ENCODE measurements around the gene QSOX2.
"Not testable (repeated sequence)": the region's sequence is repeated elsewhere in the genome, so short reads cannot be mapped to it uniquely, and the experiment has no call there.

The QSOX2 gene

GRCh38 chr9:136240941-136241340 lies 4.7 kb downstream of the QSOX2 start:
- H3K4me3 ChIP-seq (ENCODE audit: low read length), result no peak overlapping the region
- no peaks in the 10 kb centered on the region for H3K27me3 ChIP-seq (ENCODE audit: control insufficient read depth, insufficient read depth, low read length)
- no CpG with 5 or more reads among the region's 20 CpGs for whole genome bisulfite sequencing (ENCODE audit: insufficient coverage, insufficient read length)
- H3K4me1 ChIP-seq (ENCODE audit: control insufficient read depth, insufficient read depth, low read length), result peaks cover 2% of the 10 kb centered on the region
- peaks cover 6% of the 10 kb centered on the region; the same call in 1 of the 2 replicates for H3K36me3 ChIP-seq (ENCODE audit: control insufficient read depth, insufficient read depth, low read length)
- no peak overlapping the region for H3K27ac ChIP-seq (ENCODE audit: low read length)
- H3K9me3 ChIP-seq (ENCODE audit: control insufficient read depth, insufficient read depth, low read length), result no peaks in the 10 kb centered on the region
- no peak for DNase-seq (ENCODE audit: low read depth, low spot score)

DNA sequence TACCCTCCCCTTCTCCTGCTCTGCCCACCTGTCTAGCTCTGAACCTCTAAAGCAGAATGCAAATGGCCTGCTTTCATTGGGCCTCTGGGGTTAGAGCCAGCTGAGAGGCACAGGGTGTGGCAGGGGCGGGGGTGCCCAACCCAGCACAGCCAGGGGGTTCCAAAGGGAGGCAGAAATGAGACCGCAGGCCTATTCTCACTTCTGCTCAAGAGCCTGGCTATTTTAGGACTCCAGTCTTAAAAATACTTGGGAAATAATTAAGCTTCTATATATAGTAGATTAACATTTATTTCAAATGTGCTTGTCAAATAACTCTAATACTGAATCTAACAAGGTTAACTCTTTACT lies 5.7 kb downstream of the QSOX2 start:
- Histone ChIP-seq H3K4me1 (ENCODE audit: control insufficient read depth, insufficient read depth, low read length) (peaks cover 2% of the 10 kb centered on the region), H3K4me3 (ENCODE audit: low read length) (no peak overlapping the region), H3K27me3 (ENCODE audit: control insufficient read depth, insufficient read depth, low read length) (no peaks in the 10 kb centered on the region), H3K9me3 (ENCODE audit: control insufficient read depth, insufficient read depth, low read length) (no peaks in the 10 kb centered on the region), H3K36me3 (ENCODE audit: control insufficient read depth, insufficient read depth, low read length) (peaks cover 6% of the 10 kb centered on the region; the same call in 1 of the 2 replicates), H3K27ac (ENCODE audit: low read length) (no peak overlapping the region)
- no CpG with 5 or more reads among the region's 2 CpGs for WGBS (ENCODE audit: insufficient coverage, insufficient read length)
- no peak for DNase-seq (ENCODE audit: low read depth, low spot score)

DNA sequence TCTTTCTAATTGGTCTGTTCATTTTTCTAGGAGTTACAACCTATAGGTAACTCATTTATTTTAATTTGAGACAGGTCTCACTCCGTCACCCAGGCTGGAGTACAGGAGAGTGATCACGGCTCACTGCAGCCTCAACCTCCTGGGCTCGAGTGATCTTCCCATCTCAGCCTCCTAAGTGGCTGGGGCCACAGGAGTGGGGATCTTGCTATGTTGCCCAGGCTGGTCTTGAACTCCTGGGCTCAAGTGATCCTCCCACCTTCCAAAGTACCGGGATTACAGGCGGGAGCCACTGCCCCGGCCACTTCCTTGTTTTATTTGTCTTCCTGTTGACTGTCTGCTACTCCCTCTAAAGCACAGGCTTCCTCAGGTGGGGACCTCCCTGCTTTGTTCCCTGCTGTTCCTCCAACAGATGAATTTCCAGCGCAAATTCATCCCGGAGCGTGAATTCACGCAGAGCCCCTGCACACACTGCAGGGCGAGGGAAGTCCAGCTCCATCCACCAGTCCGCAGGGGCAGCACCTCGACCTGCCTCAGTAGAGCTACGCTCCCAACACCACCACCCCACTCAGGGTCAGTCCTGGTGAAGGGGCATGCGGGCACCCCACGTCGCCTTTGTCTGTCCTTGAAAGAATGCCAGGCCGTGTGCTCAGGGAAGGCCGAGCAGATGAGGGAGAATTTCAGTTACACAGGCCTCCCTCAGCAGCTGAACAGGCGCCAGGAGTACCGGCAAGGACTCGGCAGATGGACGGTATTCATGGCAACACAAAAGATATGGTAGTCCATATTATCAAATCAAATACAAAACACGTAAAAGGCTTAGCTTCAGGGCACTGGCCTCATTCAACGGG lies 6.3 kb downstream of the QSOX2 start:
- no CpG with 5 or more reads among the region's 25 CpGs for WGBS (ENCODE audit: insufficient coverage, insufficient read length)
- Histone ChIP-seq H3K4me1 (ENCODE audit: control insufficient read depth, insufficient read depth, low read length) (peaks cover 2% of the 10 kb centered on the region), H3K27ac (ENCODE audit: low read length) (no peak overlapping the region), H3K4me3 (ENCODE audit: low read length) (no peak overlapping the region), H3K36me3 (ENCODE audit: control insufficient read depth, insufficient read depth, low read length) (peaks cover 6% of the 10 kb centered on the region; the same call in 1 of the 2 replicates), H3K9me3 (ENCODE audit: control insufficient read depth, insufficient read depth, low read length) (no peaks in the 10 kb centered on the region), H3K27me3 (ENCODE audit: control insufficient read depth, insufficient read depth, low read length) (no peaks in the 10 kb centered on the region)
- DNase-seq (ENCODE audit: low read depth, low spot score), result no peak

DNA sequence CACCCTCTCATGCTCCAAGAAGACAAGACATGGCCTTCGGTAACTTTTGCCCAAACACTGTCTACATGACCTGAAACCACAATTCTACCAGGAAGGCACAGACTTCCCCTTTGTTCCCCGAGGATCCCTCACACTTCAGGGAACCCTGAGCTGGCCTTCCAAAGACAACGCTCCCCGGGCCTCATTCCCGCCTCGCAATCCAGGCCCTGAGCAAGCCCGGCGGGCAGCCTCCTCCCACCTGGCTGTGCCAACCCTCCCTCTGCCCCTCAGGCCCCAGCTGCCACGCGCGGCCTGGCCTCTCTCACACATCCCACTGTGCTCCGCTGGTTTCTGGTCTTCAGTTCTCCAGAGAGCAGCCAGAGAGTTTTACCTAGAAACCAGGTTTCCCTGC lies 7.3 kb downstream of the QSOX2 start:
- H3K36me3 ChIP-seq (ENCODE audit: control insufficient read depth, insufficient read depth, low read length), result peaks cover 6% of the 10 kb centered on the region; the same call in 1 of the 2 replicates
- H3K4me1 ChIP-seq (ENCODE audit: control insufficient read depth, insufficient read depth, low read length), result no peaks in the 10 kb centered on the region; the same call in 1 of the 2 replicates
- H3K9me3 ChIP-seq (ENCODE audit: control insufficient read depth, insufficient read depth, low read length), result no peaks in the 10 kb centered on the region
- WGBS (ENCODE audit: insufficient coverage, insufficient read length), result no CpG with 5 or more reads among the region's 12 CpGs
- no peak overlapping the region for H3K4me3 ChIP-seq (ENCODE audit: low read length)
- no peak overlapping the region for H3K27ac ChIP-seq (ENCODE audit: low read length)
- H3K27me3 ChIP-seq (ENCODE audit: control insufficient read depth, insufficient read depth, low read length), result no peaks in the 10 kb centered on the region
- no peak for DNase-seq (ENCODE audit: low read depth, low spot score)

GRCh38 chr9:136237486-136238341 lies 7.9 kb downstream of the QSOX2 start:
- no peak overlapping the region for H3K4me3 ChIP-seq (ENCODE audit: low read length)
- no peaks in the 10 kb centered on the region for H3K4me1 ChIP-seq (ENCODE audit: control insufficient read depth, insufficient read depth, low read length)
- H3K27ac ChIP-seq (ENCODE audit: low read length), result no peak overlapping the region
- H3K9me3 ChIP-seq (ENCODE audit: control insufficient read depth, insufficient read depth, low read length), result no peaks in the 10 kb centered on the region
- no peak for DNase-seq (ENCODE audit: low read depth, low spot score)
- WGBS (ENCODE audit: insufficient coverage, insufficient read length), result no CpG with 5 or more reads among the region's 32 CpGs
- peaks cover 6% of the 10 kb centered on the region; the same call in 1 of the 2 replicates for H3K36me3 ChIP-seq (ENCODE audit: control insufficient read depth, insufficient read depth, low read length)
- no peaks in the 10 kb centered on the region for H3K27me3 ChIP-seq (ENCODE audit: control insufficient read depth, insufficient read depth, low read length)

GRCh38 chr9:136236471-136237410 lies 8.9 kb downstream of the QSOX2 start:
- not testable (repeated sequence) for DNase-seq (ENCODE audit: low read depth, low spot score)
- no CpG with 5 or more reads among the region's 43 CpGs for WGBS (ENCODE audit: insufficient coverage, insufficient read length)

DNA sequence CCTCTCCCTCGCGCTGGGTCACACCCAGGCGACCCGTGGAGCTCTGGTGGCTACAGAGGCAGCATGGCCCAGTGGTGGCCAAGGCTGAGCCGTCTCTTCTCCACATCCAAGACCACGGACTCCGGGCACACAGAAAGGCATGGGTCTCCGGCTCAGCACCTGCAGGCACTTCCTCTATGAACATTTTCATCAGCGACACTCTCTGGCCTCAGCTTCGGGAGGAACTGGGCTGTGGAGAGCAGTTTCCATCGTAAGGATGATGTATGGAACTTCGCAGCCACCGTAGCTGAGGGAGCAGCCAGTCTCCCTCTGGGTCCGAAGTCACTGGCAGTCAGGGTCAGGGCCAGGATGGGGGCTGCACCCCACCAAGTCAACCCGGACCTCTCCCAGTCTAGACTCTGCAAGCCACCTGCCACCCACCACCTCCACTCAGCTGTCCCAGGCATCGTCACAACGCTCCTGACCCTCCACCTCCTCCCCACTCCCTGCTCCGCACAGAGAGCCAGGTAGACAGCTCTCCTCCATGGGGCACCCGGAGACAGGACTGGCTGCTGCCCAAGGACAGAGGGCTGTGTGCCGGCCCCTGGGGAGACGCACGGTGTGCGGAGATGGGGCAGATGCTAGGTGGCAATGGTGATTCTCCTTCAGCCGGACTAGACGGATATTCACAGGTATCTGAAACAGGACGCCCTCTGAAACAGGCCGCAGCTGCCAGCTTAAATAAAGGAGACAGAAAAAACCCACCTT lies 9.7 kb downstream of the QSOX2 start:
- no peak overlapping the region for H3K27ac ChIP-seq (ENCODE audit: low read length)
- H3K9me3 ChIP-seq (ENCODE audit: control insufficient read depth, insufficient read depth, low read length), result no peaks in the 10 kb centered on the region
- WGBS (ENCODE audit: insufficient coverage, insufficient read length), result no CpG with 5 or more reads among the region's 27 CpGs
- H3K4me3 ChIP-seq (ENCODE audit: low read length), result no peak overlapping the region
- no peak for DNase-seq (ENCODE audit: low read depth, low spot score)
- no peaks in the 10 kb centered on the region for H3K27me3 ChIP-seq (ENCODE audit: control insufficient read depth, insufficient read depth, low read length)
- no peaks in the 10 kb centered on the region for H3K4me1 ChIP-seq (ENCODE audit: control insufficient read depth, insufficient read depth, low read length)
- H3K36me3 ChIP-seq (ENCODE audit: control insufficient read depth, insufficient read depth, low read length), result peaks cover 9% of the 10 kb centered on the region; the same call in 1 of the 2 replicates

More at GRCh38 chr9:136236471-136237410, 8.9 kb downstream of the QSOX2 start:
- not testable (repeated sequence) for H3K4me1 ChIP-seq (ENCODE audit: control insufficient read depth, insufficient read depth, low read length); H3K9me3 ChIP-seq (ENCODE audit: control insufficient read depth, insufficient read depth, low read length); H3K4me3 ChIP-seq (ENCODE audit: low read length); H3K36me3 ChIP-seq (ENCODE audit: control insufficient read depth, insufficient read depth, low read length); H3K27ac ChIP-seq (ENCODE audit: low read length); H3K27me3 ChIP-seq (ENCODE audit: control insufficient read depth, insufficient read depth, low read length)

- Histone ChIP-seq H3K36me3 (ENCODE audit: control insufficient read depth, insufficient read depth, low read length) (peaks cover 9% of the 10 kb centered on the region; the same call in 1 of the 2 replicates), H3K9me3 (ENCODE audit: control insufficient read depth, insufficient read depth, low read length) (no peaks in the 10 kb centered on the region), H3K27ac (ENCODE audit: low read length) (no peak overlapping the region), H3K4me1 (ENCODE audit: control insufficient read depth, insufficient read depth, low read length) (no peaks in the 10 kb centered on the region), H3K4me3 (ENCODE audit: low read length) (no peak overlapping the region), H3K27me3 (ENCODE audit: control insufficient read depth, insufficient read depth, low read length) (no peaks in the 10 kb centered on the region)
- no peak for DNase-seq (ENCODE audit: low read depth, low spot score)
- no CpG with 5 or more reads among the region's 17 CpGs for WGBS (ENCODE audit: insufficient coverage, insufficient read length)
These were observed 10.4 kb downstream of the QSOX2 start for GRCh38 chr9:136235171-136235570.

GRCh38 chr9:136234597-136234996 lies 11.0 kb downstream of the QSOX2 start:
- WGBS (ENCODE audit: insufficient coverage, insufficient read length), result no CpG with 5 or more reads among the region's 21 CpGs
- Histone ChIP-seq H3K4me3 (ENCODE audit: low read length) (no peak overlapping the region), H3K36me3 (ENCODE audit: control insufficient read depth, insufficient read depth, low read length) (peaks cover 9% of the 10 kb centered on the region; the same call in 1 of the 2 replicates), H3K9me3 (ENCODE audit: control insufficient read depth, insufficient read depth, low read length) (no peaks in the 10 kb centered on the region), H3K4me1 (ENCODE audit: control insufficient read depth, insufficient read depth, low read length) (no peaks in the 10 kb centered on the region), H3K27ac (ENCODE audit: low read length) (no peak overlapping the region), H3K27me3 (ENCODE audit: control insufficient read depth, insufficient read depth, low read length) (no peaks in the 10 kb centered on the region)
- DNase-seq (ENCODE audit: low read depth, low spot score), result no peak
